Pancreas (tissue), 10 donors: ENCODE data around the gene PNMA1. TPM values are rescaled to one million over a fixed set of nuclear protein-coding genes. Genes with fewer than 3 reads are reported as not detected.

Experiments used
- ATAC-seq, 4 donors: fragments of 200-7000 bp; cut with Tn5 transposase; one replicate each; pipeline versions ENCODE4 v1.8.0 to v1.9.1; 2020; ENCODE audit warnings: mild to moderate bottlenecking in 4 of 4, moderate library complexity in 4 of 4
- DNase-seq, 6 donors: peaks; one replicate each; pipeline ENCODE4 v3.0.0-alpha.2; 2020
- FAIRE-seq: peaks from 2 replicates; lab custom pipeline; 2012; peaks lifted over from hg19 to GRCh38; lab: Jason Lieb, UNC
- H3K27ac ChIP-seq, 4 donors: fragments of 200-600 bp; sonication (generic); 1 replicate in 3 of 4; 2 replicates in 1 of 4; pipeline versions ENCODE4 v1.5.0 to v1.8.0; 2020
- H3K27me3 ChIP-seq, 4 donors: fragments of 200-600 bp; one replicate each; pipeline ENCODE4 v1.8.0; 2021
- H3K36me3 ChIP-seq, 3 donors: fragments of 200-600 bp; sonication (generic) in 1 of 3; one replicate each; pipeline versions ENCODE4 v1.5.0 to v1.8.0; 2020 to 2021
- H3K4me1 ChIP-seq, 3 donors: fragments of 200-600 bp; one replicate each; pipeline ENCODE4 v1.8.0; 2021
- H3K4me3 ChIP-seq, 4 donors: fragments of 200-600 bp; sonication (generic) in 2 of 4; one replicate each; pipeline versions ENCODE4 v1.5.0 to v1.8.0; 2020 to 2021
- H3K9me3 ChIP-seq, 4 donors: fragments of 200-600 bp; one replicate each; pipeline ENCODE4 v1.8.0; 2021
- WGBS, 2 donors: extraction: QIAGEN DNeasy Blood & Tissue Kit; methylation state at CpG; one replicate each; pipeline ENCODE4 v1.1.7; 2013; 5-methylcytosine and 5-hydroxymethylcytosine counted together
- intact Hi-C, 3 donors: fragments of 100-400 bp; cut with DNase I; formaldehyde crosslinking; loops; one replicate each; pipeline versions ENCODE4 v1.11.1 to v1.14.2; 2022
- polyA plus RNA-seq, 2 donors: library from polyadenylated mRNA; stranded (reverse); fragments of 200-250 nt; gene quantifications; one replicate each; pipeline ENCODE4 v1.2.3, GENCODE V29; 2013
- total RNA-seq, 6 donors: library from RNA; stranded (reverse); fragmentation: NEBNext Ultra II Directional in 4 of 6; extraction: Animal tissue kit (Norgen Biotek cat#: 25700) in 4 of 6; gene quantifications; one replicate each; pipeline versions ENCODE4 v1.2.1 to v1.2.4, GENCODE V29; 2021 to 2023
- TF ChIP-seq, protein P1 (sequence below), 4 donors: fragments of 200-600 bp; sonication (generic) in 3 of 4; IDR thresholded peaks; one replicate each; pipeline versions ENCODE4 v1.5.0 to v1.8.0; 2021; ENCODE audit warnings: antibody characterized with exemption in 4 of 4
- donor health status: healthy with polysubstance abuse.
- donor health status: DM: no; HTN: no; CAD: no; lungs with moderate emphysema.
- donor health status: DM: no; HTN: no; CAD: no.
- donor health status: control.
- donor health status: control.
- donor health status: Bipolar disorder and iron deficiency.
- donor health status: DM: yes; HTN: yes; CAD: no.
- donor health status: DM: no; HTN: no; CAD: no.
- donor health status: DM: no; HTN: no; CAD: no.
- donor health status: DM: yes; HTN: yes; CAD: no.

The PNMA1 gene
- total and polyA plus RNA-seq, 8 donors = 2.8 to 25.4 (median 6.7) TPM

DNA sequence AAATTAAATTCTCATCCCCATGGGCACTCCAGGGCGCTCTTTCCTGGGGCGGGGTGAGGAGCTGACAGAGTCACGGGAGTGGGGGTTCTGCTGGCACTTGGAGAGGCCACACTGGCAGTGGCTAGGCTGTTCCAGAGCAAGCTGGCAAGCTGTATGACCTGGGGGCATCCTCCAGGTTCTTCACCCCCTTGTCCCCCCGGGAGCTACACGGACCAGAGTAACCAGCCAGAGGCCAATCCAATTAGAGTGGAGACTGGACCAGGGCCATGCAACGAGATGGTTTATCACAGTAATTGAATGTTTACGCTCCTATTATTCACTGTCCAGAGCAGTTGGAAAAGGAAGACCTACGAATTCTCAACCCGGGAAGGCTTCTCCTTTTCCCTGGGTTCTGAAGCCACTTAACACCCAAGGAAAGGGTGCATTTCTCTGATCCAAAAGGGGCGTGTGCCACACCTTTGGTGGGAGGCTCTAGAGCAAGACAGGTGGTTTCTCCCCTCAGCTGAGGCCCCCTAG is 43.8 kb upstream of the PNMA1 start:
- TF ChIP-seq, protein P1, sequence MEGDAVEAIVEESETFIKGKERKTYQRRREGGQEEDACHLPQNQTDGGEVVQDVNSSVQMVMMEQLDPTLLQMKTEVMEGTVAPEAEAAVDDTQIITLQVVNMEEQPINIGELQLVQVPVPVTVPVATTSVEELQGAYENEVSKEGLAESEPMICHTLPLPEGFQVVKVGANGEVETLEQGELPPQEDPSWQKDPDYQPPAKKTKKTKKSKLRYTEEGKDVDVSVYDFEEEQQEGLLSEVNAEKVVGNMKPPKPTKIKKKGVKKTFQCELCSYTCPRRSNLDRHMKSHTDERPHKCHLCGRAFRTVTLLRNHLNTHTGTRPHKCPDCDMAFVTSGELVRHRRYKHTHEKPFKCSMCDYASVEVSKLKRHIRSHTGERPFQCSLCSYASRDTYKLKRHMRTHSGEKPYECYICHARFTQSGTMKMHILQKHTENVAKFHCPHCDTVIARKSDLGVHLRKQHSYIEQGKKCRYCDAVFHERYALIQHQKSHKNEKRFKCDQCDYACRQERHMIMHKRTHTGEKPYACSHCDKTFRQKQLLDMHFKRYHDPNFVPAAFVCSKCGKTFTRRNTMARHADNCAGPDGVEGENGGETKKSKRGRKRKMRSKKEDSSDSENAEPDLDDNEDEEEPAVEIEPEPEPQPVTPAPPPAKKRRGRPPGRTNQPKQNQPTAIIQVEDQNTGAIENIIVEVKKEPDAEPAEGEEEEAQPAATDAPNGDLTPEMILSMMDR (IDR thresholded peaks at IDR 0.05) = no peak
- Histone ChIP-seq H3K4me3 (peak overlapping the region; percentile 22 to 83 (median 67)), H3K36me3 (no peaks in the 10 kb centered on the region), H3K9me3 (no peaks in the 10 kb centered on the region), H3K27ac (peak overlapping the region; percentile 64 to 98 (median 98)), H3K4me1 (peaks cover 58 to 74% (median 63%) of the 10 kb centered on the region in 3 donors), H3K27me3 (no peaks in the 10 kb centered on the region)
- no peak for ATAC-seq
- WGBS, 2 donors = 43 to 48% methylated on average over 10 of the region's 10 CpGs
- no peak for FAIRE-seq
- peak in 1 of 6 donors; percentile 53 for DNase-seq
- intact Hi-C loops = no loop called here

DNA sequence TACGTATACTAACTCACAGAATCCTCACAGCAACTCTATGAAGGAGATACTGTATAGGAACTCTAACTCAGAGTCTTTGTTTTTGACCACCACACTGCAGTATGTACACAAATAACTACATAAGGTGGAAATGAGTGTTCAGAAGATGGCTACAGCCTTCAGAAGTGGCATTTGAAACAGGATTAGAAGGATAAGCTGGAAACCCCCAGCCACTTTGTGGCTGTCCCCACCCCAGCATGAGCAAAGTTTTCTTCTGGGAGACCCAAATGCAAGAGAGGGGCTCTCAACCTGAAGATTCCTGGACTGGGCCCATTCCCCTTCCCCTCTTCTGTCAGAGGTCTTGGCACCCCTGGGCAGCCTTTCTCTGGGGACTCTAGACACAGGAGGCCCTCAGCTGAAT is 43.2 kb upstream of the PNMA1 start:
- peak overlapping the region in 1 of 4 donors; percentile 58 for H3K4me3 ChIP-seq
- H3K9me3 ChIP-seq = no peaks in the 10 kb centered on the region
- intact Hi-C loops = no loop called here
- FAIRE-seq (no peak), DNase-seq (no peak), ATAC-seq (no peak)
- peak overlapping the region; percentile 64 to 98 (median 98) for H3K27ac ChIP-seq
- TF ChIP-seq, protein P1 (IDR thresholded peaks at IDR 0.05) = no peak
- peaks cover 55 to 74% (median 63%) of the 10 kb centered on the region in 3 donors for H3K4me1 ChIP-seq
- no peaks in the 10 kb centered on the region for H3K36me3 ChIP-seq
- H3K27me3 ChIP-seq = no peaks in the 10 kb centered on the region
- WGBS, 2 donors = 90 to 94% methylated on average over 1 of the region's 1 CpG

DNA sequence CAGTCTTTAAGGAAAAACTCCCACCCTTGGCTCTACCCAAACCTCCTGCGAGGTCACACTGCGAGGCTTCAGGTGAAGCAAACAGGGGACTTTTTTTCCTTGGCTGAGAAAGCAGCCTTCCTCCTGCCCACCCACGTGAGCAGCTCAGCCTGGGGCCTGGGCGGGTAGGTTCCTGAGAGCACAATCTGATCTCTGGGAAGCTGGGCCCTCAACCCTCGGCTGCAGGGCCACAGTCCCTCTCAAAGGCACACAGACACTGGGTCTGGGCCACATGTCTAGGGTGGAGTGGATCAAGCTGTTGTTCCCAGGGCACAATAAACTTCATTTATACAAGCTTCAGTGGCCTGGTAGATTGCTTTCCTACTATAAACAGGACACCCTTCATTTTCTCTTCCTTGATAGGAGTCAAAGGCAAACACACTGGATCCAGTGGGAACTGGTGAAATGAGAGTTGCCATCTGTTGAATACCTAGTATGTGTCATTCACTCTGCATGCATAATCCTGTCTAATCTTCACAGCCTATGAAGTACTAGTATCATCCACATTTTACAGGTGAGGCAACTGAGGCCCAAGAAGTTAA is 41.3 kb upstream of the PNMA1 start:
- Histone ChIP-seq H3K4me1 (peaks cover 46 to 74% (median 53%) of the 10 kb centered on the region in 3 donors), H3K9me3 (no peaks in the 10 kb centered on the region), H3K27me3 (no peaks in the 10 kb centered on the region), H3K4me3 (peak overlapping the region in 1 of 4 donors; percentile 10), H3K27ac (peak overlapping the region; percentile 46 to 83 (median 50)), H3K36me3 (no peaks in the 10 kb centered on the region)
- 11 to 15% methylated on average over 5 of the region's 5 CpGs for WGBS, 2 donors
- FAIRE-seq (no peak), ATAC-seq (peak in 1 of 4 donors; percentile 5), DNase-seq (no peak)
- TF ChIP-seq, protein P1 (IDR thresholded peaks at IDR 0.05) = no peak
- intact Hi-C loops = no loop called here

DNA sequence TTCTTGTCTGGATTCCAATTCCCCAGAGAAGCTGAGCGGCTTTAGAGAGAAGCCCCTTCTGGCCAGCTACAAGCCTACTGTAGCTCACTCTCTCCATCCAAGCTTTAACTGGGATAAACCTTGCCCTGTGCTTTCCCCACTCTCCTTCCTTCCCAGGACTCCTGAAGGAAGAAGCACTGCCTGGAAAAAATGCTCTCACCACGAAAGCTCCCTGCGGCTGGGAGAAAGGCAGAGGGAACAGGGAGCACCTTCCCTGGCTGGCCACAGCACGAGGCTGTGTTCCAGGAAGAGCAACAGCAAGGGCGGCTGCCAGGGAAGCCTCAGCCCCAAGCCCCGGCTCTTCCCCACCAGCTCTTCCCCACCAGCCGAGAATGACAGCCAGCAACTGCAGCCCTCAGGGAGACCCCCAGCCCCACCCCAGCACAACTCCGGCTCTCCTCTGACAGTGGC is 40.8 kb upstream of the PNMA1 start:
- peak in 2 of 4 donors; percentile 22 for ATAC-seq
- no peaks in the 10 kb centered on the region for H3K36me3 ChIP-seq
- no peaks in the 10 kb centered on the region for H3K27me3 ChIP-seq
- DNase-seq = no peak
- H3K9me3 ChIP-seq = no peaks in the 10 kb centered on the region
- no peak for FAIRE-seq
- peaks cover 51 to 80% (median 58%) of the 10 kb centered on the region in 3 donors for H3K4me1 ChIP-seq
- TF ChIP-seq, protein P1 (IDR thresholded peaks at IDR 0.05) = no peak
- WGBS, 2 donors = 18 to 20% methylated on average over 8 of the region's 8 CpGs
- no peak overlapping the region for H3K4me3 ChIP-seq
- H3K27ac ChIP-seq = peak overlapping the region; percentile 46 to 83 (median 50)
- intact Hi-C loops = no loop called here
